Stimulated activated CD8-positive, alpha-beta memory T cell treated with anti-CD3 and anti-CD28 coated beads, Interleukin-15, amount 100 ng/mL, for 24 hours (primary cell): Measurements from ENCODE around the gene TARS2.

ENCODE experiments used
- DNase-seq: peaks from one replicate; pipeline ENCODE4 v3.0.0-alpha.2; 2020; ENCODE audit warnings: low read depth

The TARS2 gene

DNA sequence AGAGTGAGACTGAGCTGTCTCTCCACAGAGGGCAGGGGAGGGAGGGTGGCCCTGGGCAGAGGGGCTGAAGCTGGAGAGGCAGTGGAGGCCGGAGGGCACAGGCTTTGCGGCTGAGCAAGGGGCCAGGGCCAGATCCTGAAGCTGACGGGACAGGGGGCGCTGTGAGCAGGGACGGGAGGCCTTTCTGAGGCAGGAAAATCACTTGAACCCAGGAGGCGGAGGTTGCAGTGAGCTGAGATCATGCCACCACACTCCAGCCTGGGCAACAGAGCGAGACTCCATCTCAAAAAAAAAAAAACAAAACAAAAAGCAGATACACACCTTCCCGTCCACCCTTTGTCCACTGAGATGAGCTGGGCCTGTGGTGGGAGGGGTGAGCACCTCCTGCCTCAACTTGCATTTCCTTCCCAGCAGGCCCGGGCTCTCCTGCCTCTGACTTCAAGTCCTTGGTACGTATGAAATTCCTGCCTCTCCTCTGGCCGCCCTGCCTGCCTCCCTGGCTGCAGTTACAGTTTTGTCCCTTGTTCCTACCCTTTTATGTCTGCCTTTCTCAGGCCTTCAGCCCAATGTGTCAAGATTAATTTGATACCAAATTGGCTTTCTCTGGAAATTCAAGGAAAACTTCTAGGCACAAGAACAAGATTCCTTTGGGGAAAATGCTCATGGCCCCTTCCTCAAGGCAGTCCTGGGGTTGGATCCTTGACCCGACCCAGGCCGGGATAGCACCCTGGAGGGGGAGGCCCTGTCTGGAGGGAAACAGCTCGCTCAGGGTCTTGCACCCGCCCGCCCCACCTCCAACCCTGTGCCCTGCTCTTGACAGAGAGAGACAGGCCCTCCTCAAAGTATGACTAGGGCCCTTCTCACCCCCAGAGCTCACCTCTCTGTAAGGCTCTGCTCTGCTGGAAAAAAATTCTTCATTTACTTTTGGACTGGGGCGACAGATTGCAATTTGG lies 50.8 kb downstream of the TARS2 start:
- no peak for DNase-seq

DNA sequence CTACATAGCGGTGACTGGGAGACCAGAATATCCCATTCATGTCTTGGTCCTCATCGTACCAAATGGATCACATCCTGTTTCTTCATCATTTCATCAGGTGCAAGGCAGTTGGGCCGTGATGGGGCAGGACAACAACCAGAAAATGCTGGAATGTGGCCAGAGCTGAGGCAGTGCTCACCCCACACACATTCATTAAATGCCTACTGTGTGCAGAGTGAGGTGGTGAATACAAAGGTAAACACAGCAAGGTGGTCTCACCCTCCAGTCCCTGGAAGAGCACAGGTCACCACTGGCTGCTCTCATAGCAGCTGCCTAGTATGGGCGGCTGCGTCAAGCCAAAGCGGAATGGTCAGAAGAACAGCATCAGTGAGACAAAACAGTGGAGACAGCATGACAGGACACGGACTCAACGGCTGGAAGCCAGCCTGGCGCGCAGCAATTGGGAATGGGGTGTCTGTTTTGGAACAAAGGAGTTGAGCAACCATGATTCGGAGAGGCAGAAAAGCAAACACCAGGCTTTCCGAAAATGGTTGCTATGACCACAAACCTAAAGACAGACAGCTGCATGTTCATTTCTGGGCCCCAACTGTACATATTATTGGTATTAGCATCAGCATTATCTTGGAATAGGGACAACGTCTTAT lies 56.4 kb downstream of the TARS2 start:
- no peak for DNase-seq

DNA sequence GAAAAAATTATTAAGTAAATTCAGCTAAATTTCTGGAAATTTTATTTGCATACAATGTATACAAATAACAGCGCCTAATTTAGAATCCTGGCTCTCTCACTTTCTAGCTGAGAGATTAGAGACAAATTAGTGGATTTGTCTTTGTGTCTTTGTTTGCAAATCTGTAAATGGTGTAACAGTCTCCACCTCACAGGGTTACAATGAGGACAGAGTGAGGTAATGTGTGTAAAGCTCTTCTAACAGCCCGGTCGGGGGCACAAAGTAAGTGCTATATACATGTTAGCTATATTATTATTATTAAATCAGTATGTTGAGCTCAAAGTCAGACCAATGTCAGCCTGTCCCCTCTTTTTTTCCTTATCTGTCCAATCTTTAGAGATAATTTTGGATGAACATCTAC lies 57.0 kb downstream of the TARS2 start:
- DNase-seq: no peak

DNA sequence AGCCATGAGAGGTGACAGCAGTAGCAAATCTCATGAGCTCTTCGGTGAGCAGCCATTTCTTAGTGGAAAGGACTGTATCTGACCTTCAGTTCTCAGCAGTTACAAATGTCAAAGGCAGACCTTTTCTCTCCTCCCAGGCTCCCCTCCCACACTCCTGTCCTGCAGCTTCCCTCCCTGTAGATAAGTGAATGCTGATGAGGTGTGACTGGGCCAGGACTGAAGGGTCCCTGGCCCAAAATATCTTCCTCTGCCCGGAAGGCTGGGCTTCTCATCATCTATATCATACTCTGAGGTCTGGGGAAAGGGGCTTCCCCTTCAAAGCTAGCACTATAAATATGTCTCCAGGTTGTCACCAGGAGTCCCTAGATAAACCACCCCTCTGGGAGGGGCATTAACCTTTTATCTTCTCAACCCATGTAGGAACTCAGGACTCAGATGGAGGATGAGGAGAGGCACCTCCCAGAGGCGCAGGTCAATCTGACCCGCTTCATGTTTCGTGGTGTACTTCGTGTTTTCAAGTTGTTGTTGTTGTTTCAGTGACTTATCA lies 58.3 kb downstream of the TARS2 start:
- DNase-seq: no peak

DNA sequence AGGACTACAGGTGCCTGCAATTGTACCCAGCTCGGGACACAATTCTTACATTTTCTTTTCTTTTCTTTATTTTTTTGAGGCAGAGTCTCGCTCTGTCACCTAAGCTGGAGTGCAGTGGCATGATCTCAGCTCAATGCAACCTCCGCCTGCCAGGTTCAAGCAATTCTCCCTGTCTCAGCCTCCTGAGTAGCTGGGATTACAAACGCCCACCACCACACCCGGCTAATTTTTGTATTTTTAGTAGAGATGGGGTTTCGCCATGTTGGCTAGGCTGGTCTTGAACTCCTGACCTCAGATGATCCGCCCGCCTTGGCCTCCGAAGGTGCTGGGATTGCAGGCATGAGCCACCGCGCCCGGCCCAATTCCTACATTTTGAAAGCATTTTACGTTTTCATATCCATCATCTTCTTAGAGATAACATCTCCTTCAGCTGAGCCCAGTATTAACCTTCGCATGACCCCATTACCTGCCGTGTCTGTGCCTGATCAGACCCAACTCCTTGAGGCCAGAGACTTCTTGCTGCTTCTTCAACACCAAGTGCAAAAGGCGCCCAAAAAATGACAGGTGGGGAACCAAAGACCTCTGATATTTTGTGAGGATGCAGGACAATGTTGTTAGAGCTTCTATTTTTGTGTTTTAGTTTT lies 59.2 kb downstream of the TARS2 start:
- DNase-seq: no peak

DNA sequence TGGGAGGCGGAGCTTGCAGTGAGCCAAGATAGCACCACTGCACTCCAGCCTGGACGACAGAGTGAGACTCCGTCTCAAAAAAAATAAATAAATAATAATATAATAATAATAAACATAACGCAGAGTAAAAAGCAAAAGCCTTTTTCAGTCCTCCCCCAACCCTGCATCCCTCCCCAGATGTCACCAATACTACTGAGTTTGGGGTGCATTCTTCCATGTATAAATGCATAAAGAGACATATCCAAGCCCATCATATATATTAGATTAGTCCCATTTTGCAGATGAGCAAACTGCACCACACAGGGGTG lies 61.1 kb downstream of the TARS2 start:
- DNase-seq: no peak

DNA sequence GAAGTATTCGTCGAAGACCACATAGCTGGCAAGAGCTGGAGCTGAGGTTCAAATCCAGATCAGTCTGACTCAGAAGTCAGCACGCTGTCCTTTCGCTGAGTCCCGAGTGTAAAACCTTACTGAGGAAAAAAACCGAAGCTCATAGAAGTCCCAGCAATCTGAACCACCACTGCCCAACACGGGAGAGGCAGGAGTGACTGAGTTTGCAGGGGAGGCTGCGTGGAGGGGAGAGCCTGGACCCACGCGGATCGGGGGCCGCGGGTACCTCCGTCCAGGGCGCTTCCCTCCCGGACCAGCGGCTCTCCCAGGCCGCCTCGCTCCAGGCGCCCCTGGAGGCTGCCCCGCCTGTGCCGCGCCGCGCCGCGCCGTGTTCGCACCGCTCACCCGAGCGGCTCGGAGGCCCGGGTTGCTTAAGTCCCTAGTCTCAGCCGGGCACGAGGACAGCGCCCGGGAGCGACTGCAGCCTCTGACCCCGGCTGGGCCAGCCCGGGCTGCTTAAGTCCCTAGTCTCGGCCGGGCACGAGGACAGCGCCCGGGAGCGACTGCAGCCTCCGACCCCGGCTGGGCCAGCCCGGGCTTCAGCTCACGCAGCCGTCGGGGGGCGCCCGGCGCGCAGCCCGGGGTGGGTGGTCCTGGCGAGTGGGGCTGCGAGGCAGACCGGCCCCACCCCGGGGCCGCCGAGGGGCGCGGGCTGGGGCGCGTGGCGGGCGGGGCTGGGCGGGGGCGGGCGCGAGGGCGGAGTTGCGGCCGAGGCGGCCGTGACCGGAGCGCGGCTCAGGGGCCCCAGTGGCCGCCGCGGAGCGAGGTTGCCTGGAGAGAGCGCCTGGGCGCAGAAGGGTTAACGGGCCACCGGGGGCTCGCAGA lies 61.6 kb downstream of the TARS2 start, which contains the start of gene ADAMTSL4:
Gene ADAMTSL4, plus strand, starts transcription at position 777 of the 864 bp plus-strand sequence. CDS start 2,881 bp downstream, outside the sequence.
- no peak for DNase-seq

DNA sequence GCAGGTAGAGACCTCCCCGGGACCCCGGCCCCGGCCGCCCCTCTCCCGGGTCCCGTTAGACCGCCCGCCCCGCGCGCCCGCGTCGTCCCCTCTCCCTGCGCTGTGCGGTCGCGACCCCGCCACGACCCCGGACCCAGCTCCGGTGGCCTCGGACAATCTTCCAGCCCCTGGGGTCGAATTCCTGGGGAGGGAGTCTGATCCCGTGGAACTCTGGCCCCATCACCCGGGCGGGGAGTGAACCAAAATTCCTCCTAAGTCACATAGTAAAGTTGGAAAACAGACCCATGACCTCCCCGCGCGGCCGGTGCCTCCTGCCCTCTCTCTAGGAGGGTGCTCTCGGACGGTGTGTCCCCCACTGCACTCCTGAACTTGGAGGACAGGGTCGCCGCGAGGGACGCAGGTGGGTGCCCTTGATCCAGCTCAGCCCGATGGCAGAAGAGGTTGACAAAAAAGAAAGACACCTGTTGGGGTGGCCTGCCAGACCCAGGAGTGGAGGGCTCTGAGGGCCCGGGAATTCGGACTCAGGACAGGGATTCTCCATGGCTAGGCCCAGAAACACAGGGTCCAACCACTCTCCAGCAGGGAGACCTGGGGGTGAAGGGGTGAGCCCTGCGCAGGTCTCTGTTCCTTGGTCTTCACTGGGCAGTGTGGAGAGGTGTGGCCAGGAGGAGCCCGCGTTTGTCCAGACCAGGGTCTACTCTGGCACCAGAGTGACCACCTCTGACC lies 62.4 kb downstream of the TARS2 start:
- DNase-seq: no peak

DNA sequence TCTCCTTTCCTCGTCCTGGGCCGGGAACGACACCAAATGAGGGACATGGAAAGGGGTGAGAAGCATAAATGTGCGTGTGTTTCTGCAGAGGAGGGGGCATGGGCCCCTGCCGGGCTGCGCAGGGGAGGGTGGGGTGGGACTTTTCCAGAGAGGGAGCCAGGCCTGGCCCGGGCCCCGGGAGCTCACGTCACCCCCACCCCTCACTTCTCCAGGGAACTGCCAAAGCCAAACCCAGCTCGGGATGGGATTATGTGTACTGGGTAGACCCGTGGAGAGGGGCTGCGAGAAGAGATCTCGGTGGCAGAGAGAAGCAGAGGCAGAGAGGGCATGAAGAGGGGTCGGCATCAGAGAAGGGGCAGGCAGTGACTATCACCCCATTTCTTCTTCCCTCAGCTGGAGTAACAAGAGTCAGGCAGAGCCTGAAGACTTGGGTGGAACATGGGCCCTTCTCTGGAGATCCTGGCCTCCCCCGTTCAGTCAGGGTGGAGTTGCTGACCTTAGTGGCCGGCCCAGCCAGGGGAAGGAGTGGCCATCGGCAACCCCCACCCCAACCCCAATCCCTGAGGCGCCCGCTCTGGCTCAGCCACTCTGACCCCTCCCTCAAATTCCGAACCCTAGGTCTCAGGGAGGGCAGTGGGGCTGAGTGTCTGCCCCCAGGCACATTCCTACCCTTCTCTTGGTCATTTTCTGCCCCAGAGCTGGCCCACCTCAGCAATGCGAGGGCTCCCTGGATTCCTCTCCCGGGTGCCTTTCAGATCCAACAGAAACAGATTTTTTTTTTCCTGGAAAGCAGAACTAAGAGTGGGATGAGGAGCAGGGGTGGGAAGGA lies 63.2 kb downstream of the TARS2 start:
- DNase-seq: no peak

DNA sequence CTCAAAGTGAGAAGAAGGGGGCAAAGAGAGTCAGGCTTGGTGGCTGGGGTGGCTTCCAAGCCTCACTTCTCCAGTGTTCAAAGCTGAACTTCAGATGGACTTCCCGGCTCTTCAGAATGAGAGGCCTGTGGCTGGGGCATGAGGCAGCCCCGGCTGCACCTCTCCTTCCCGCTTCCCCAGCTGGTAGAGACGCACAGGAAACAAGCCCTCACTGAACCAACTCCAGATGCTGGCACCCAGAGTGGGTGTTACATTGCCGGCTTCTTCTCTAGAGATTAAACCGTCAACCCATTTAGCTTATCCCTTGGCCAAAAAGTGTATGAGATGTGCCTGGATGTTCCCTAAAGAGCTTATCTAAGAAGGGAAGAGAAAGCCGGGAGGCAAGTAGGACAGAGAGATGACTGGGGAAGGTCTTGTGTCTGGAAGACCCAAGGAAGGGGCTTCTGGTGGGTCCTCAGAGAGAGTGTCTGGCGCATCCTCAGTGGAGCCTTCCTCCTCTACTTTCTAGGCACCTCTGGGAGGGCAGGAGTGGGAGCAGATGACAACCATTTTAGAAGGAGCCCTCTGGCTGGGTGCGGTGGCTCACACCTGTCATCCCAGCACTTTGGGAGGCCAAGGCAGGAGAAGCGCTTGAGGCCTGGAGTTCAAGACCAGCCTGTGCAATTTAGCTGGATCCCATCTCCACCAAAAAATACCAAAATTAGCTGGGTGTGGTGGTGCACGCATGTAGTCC lies 64.0 kb downstream of the TARS2 start:
- no peak for DNase-seq

DNA sequence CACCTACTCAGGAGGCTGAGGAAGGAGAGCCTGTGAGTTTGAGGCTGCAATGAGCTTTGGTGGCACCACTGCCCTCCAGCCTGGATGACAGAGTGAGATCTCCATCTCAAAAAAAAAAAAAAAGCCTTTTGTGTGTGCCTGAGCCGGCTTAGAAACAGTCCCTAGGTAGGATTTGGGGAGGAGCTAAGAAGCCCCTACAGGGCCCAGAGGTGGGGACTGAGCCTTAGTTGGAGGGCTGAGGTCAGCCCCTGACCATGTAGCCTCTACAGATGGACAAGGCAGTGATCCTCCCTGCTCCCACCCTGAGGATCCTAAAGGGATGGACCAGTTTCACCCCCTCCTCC lies 64.5 kb downstream of the TARS2 start:
- no peak for DNase-seq

DNA sequence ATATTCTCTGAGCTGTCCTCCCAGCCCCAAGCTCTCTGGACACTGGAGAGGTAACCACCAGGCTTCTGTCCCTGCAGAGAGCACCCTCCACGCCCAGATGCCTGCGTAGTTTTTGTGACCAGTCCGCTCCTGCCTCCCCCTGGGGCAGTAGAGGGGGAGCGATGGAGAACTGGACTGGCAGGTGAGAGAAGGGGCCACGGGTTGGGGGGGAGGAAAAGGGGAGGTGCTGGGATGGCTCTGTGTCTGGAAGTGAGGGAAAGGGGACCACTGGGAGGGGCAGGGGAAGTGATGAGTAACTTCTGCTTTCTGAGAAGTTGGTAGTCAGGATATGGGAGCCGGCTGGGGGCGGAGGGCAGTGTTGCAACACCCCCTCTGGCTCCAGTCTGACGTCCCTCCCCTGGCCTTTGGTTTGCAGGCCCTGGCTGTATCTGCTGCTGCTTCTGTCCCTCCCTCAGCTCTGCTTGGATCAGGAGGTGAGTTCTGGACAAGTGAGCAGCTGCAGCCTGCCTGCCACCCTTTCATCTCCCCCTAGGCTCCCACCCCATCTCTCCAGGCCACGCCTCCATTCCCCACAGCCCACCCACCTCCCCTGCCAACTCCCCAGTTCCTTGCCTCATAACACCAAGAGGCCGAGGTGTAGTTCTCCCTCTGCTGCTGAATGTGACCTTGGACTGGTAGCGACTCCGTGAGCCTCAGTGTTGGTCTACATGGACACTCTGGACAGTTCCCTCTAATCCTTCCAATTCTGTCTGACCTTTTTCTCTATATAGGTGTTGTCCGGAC lies 65.1 kb downstream of the TARS2 start:
- no peak for DNase-seq

DNA sequence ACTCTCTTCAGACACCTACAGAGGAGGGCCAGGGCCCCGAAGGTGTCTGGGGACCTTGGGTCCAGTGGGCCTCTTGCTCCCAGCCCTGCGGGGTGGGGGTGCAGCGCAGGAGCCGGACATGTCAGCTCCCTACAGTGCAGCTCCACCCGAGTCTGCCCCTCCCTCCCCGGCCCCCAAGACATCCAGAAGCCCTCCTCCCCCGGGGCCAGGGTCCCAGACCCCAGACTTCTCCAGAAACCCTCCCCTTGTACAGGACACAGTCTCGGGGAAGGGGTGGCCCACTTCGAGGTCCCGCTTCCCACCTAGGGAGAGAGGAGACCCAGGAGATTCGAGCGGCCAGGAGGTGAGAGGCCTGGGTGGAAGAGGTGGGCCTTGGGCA lies 65.7 kb downstream of the TARS2 start:
- no peak for DNase-seq

DNA sequence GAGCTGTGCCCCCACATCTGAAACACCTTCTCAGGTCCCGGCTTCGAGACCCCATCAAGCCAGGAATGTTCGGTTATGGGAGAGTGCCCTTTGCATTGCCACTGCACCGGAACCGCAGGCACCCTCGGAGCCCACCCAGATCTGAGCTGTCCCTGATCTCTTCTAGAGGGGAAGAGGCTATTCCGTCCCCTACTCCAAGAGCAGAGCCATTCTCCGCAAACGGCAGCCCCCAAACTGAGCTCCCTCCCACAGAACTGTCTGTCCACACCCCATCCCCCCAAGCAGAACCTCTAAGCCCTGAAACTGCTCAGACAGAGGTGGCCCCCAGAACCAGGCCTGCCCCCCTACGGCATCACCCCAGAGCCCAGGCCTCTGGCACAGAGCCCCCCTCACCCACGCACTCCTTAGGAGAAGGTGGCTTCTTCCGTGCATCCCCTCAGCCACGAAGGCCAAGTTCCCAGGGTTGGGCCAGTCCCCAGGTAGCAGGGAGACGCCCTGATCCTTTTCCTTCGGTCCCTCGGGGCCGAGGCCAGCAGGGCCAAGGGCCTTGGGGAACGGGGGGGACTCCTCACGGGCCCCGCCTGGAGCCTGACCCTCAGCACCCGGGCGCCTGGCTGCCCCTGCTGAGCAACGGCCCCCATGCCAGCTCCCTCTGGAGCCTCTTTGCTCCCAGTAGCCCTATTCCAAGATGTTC lies 66.3 kb downstream of the TARS2 start:
- no peak for DNase-seq

DNA sequence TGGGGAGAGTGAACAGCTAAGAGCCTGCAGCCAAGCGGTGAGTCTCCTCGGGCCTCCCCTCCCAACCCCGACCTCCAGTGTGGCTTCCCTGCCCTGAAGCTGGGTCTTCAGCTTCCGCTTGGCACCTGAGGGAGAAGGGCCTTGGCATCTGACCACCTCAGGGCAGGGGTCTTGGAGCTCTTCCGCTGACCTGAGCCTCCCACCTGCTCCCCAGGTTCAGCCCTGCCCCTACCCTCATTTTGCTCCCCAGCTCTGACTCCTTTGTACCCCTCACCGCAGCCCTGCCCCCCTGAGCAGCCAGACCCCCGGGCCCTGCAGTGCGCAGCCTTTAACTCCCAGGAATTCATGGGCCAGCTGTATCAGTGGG lies 66.8 kb downstream of the TARS2 start:
- no peak for DNase-seq

DNA sequence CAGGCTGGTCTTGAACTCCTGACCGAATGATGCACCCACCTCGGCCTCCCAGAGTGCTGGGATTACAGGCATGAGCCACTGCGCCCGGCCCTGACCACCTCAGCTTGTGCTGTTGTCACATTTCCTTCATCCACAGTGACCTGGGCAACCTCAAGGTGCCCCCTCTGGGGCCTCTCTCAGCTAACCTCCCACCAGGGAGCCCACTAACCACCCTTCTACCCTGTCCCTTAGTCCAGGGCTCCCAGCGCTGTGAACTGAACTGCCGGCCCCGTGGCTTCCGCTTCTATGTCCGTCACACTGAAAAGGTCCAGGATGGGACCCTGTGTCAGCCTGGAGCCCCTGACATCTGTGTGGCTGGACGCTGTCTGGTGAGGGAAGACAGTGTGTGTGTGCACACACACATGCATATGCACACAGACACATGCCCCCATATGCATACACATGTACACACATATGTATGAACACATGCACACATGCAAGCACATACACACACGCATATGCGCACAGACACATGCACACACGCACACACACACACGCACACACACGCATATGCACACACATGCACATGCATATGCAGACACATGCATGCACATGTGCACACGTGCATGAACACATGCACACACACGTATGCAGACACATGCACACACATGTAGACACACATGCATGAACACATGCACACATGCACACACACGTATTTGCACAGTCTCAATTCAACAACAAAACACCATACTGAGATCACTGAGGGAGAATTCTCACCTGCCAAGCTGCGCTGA lies 68.2 kb downstream of the TARS2 start:
- DNase-seq: no peak
